MG63 (cell line): ENCODE results near the gene CEACAM7. TPM values are rescaled to one million over a fixed set of nuclear protein-coding genes. Genes with fewer than 3 reads are reported as not detected.

Source experiments
- DNase-seq: peaks from one replicate; pipeline ENCODE4 v3.0.0-alpha.2; 2020
- H3K27me3 ChIP-seq: fragments of 250-450 bp; sonication (Bioruptor Pico); 2 replicates; pipeline ENCODE4 v1.5.1; 2020; ENCODE audit warnings: mild to moderate bottlenecking, moderate library complexity
- H3K36me3 ChIP-seq: fragments of 250-450 bp; sonication (Bioruptor Pico); 2 replicates; pipeline ENCODE4 v1.5.1; 2020; ENCODE audit warnings: mild to moderate bottlenecking, moderate library complexity
- H3K4me3 ChIP-seq: fragments of 250-450 bp; sonication (Bioruptor Pico); 2 replicates; pipeline ENCODE4 v1.5.1; 2020; ENCODE audit warnings: mild to moderate bottlenecking, moderate library complexity
- H3K9me3 ChIP-seq: fragments of 250-450 bp; sonication (Bioruptor Pico); 2 replicates; pipeline ENCODE4 v1.5.1; 2020; ENCODE audit warnings: mild to moderate bottlenecking, moderate library complexity
- total RNA-seq: library from RNA; depleted of rRNA; stranded (reverse); fragments of >200 nt; shearing (Covaris generic); gene quantifications from 2 replicates; pipeline ENCODE4 v1.2.3, GENCODE V29; 2014; ENCODE audit warnings: low replicate concordance; rRNA removed

CEACAM7 gene
- total RNA-seq, 1 experiment from 2014 or later = not detected

DNA sequence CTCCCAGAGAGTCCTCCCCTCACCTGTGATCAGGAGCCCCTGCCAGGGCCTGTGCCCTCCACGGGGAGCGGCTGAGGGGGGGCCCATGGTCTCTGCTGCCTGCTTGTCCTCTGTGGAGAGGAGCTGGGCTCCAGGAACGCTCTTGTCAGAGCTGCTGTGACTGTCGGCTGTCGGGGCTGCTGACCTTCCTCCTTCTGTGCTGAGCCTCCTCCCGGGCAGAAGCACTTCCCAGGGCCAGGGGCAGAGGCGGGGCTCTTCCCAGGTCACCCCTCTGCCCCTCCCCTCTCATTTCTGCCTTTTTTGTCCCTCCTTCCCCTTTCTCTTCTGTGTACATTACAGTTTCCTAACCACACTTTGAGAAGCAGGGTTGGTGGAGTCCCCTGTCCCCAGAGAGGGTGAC lies 61.2 kb downstream of the CEACAM7 start, which contains the start of gene CEACAM4:
Gene CEACAM4, minus strand, starts transcription at position 198 of the 400 bp plus-strand sequence. Its CDS starts 111 bp downstream, at position 87.
- H3K4me3 ChIP-seq = no peak within 1 kb of the TSS
- no peak for DNase-seq
- 0 out of 2 replicates have a peak, but pooled peaks cover 3% of the 10 kb centered on the region for H3K27me3 ChIP-seq
- H3K9me3 ChIP-seq = peaks cover 7% of the 10 kb centered on the region; the same call in 1 of the 2 replicates
- H3K36me3 ChIP-seq = no peaks in the 10 kb centered on the region

DNA sequence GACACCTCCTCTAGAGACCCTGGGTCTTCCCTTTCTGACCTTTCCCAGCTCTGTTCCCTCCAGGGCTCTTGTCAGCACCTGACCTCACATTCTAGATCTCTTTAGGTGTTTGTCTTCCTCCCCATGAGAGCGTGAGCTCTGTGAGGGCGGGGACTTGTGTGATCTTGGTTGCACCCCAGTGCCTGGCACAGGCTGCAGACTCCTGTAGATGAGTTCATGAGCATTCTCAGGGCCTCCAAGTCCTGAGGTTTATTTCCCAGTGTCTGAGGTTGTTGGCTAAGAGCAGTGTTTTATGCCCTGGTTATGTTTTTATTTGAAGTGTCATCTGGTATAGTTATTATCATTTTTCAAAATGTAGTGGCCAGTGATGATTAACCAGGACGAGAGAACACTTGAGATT lies 61.8 kb downstream of the CEACAM7 start:
- Histone ChIP-seq H3K9me3 (peaks cover 7% of the 10 kb centered on the region; the same call in 1 of the 2 replicates), H3K36me3 (no peaks in the 10 kb centered on the region), H3K4me3 (no peak overlapping the region), H3K27me3 (0 out of 2 replicates have a peak, but pooled peaks cover 3% of the 10 kb centered on the region)
- no peak for DNase-seq

DNA sequence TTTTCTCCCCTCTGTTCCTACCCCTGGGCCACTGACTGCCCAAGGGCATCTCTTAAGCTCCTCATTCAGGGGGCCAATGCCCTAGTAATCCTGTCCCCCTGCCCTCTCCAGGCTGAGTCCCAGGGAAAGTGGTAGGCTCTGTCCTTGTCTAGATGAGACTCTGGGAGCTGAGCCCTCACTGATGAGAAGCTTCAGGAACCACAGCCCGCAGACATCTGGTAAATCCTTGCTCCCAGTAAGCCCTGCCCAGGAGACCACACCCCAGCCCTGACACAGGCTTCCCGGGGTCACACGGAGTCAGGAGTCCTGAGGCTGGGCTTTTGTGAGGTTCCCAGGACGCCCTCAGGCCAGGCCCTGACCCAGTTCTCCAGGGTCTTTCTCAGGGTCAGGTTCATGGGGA lies 63.1 kb downstream of the CEACAM7 start:
- H3K36me3 ChIP-seq = no peaks in the 10 kb centered on the region
- H3K27me3 ChIP-seq = 0 out of 2 replicates have a peak, but pooled peaks cover 3% of the 10 kb centered on the region
- H3K9me3 ChIP-seq = no peaks in the 10 kb centered on the region; the same call in 1 of the 2 replicates
- DNase-seq = no peak
- H3K4me3 ChIP-seq = no peak overlapping the region

DNA sequence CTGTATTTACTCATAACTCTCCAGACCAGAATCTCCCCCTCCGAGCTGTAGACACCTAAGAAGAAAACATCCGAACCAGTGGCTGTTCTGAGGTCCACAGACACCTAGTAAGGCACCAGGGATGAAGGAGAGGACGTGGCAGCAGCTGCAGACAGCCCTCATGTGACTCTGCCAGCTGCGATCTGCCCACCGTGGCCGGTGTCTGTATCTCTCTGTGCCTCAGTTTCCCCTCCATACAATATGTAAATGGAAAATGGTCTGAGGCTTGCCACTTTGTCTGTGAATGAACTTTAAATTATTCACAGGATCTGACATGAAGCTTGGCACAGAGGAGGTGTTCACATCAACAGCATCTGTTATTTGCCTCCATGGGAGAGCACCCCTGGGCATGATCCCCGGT lies 63.6 kb downstream of the CEACAM7 start:
- no peak overlapping the region for H3K4me3 ChIP-seq
- DNase-seq = no peak
- no peaks in the 10 kb centered on the region for H3K9me3 ChIP-seq
- no peaks in the 10 kb centered on the region for H3K36me3 ChIP-seq
- H3K27me3 ChIP-seq = 0 out of 2 replicates have a peak, but pooled peaks cover under 1% of the 10 kb centered on the region

DNA sequence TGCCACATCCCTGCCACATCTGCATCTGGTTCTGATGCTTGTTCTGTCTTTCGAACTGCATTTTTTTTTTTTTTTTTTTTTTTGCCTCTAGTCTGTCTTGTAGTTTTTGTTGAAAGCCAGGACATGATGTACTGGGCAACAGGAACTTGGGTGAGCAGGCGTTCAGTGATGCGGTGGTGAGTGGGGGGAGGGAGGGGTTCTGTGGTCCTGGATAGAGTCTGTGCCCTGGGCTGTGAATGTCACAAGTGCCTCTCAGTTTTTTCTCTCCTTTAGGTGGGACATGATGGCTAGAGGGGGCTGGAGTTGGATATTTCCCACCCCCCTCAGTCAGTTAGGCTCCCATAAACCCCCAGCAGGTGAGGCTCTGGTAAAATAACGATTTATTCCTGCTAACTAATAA lies 64.7 kb downstream of the CEACAM7 start:
- no peaks in the 10 kb centered on the region for H3K27me3 ChIP-seq
- H3K9me3 ChIP-seq = no peaks in the 10 kb centered on the region
- DNase-seq = no peak
- H3K36me3 ChIP-seq = no peaks in the 10 kb centered on the region
- H3K4me3 ChIP-seq = no peak overlapping the region

Other genes starting within 250 kb of the CEACAM7 start
- 37.6 and 56.2 TPM in 2 replicates for gene DMAC2, start 248.4 kb downstream of the CEACAM7 start, total RNA-seq
- gene ERICH4, start 245.1 kb downstream of the CEACAM7 start, total RNA-seq = not detected in 2 replicates
- not detected in 2 replicates for gene CEACAM21, start 112.1 kb downstream of the CEACAM7 start, total RNA-seq
- not detected in 2 replicates for gene CEACAM4, start 61.2 kb downstream of the CEACAM7 start, total RNA-seq
- not detected in 2 replicates for gene CEACAM5, start 20.4 kb upstream of the CEACAM7 start, total RNA-seq
- gene CEACAM6, start 67.3 kb upstream of the CEACAM7 start, total RNA-seq = not detected in 2 replicates
- gene CEACAM3, start 108.3 kb upstream of the CEACAM7 start, total RNA-seq = not detected in 2 replicates
- not detected in 2 replicates for gene LYPD4, start 156.4 kb upstream of the CEACAM7 start, total RNA-seq
- not detected in 2 replicates for gene DMRTC2, start 156.8 kb upstream of the CEACAM7 start, total RNA-seq
- 1,133 and 2,559 TPM in 2 replicates for gene RPS19, start 172.0 kb upstream of the CEACAM7 start, total RNA-seq
- gene CD79A, start 189.0 kb upstream of the CEACAM7 start, total RNA-seq = 0.07 TPM in 1 of 2 replicates, not detected in the other
- gene ARHGEF1, start 194.9 kb upstream of the CEACAM7 start, total RNA-seq = 107 and 142 TPM in 2 replicates
- not detected in 2 replicates for gene ERFL, start 240.2 kb upstream of the CEACAM7 start, total RNA-seq